T-helper 2 cell treated with Interferon-gamma antibody and Interleukin-4, amounts not matched to agents 100 ng/mL and 5 ng/mL, for 36 hours (primary cell): Measurements from ENCODE around the gene SDF2L1. TPM values are rescaled to one million over a fixed set of nuclear protein-coding genes. Genes with fewer than 3 reads are reported as not detected.
"Not testable (repeated sequence)": the region's sequence is repeated elsewhere in the genome, so short reads cannot be mapped to it uniquely, and the experiment has no call there.

Experiments
- intact Hi-C: fragments of 100-400 bp; cut with micrococcal nuclease; formaldehyde crosslinking; loops from one replicate; pipeline ENCODE4 v1.15.1; 2023
- total RNA-seq: library from RNA; stranded (reverse); gene quantifications from 2 replicates; pipeline ENCODE4 v1.2.3, GENCODE V29; 2022

SDF2L1 gene
- total RNA-seq, 1 donor from 2014 or later, result 109 TPM

DNA sequence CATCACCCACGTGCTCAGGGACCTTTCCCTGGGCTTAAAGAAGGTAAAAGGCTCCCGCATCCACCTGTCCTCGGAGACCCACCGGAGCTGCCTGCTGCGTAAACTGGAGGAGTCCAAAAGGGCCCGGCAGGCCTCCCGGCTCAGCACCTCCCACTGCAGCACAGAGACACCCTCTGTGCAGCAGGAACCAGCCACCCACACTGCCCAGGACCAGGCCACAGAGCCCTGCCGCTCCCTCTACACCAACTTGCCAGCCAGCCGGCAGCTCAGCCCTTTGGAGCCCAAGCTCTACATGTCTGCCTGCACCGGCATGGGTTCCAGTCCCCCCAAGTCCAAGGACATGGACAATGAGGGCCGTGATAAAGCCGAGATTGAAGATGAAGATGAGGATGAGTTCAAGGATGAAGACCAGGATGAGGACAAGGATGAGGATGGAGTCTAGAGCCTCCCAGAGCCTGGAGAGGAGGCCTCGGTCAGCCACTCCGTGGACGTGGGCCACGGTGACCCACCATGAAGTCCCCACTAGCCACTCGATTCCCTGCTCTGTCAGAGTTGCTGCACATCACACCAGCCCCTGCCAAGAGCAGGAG is 5.4 kb upstream of the SDF2L1 start:
- intact Hi-C loops, result no loop called here

DNA sequence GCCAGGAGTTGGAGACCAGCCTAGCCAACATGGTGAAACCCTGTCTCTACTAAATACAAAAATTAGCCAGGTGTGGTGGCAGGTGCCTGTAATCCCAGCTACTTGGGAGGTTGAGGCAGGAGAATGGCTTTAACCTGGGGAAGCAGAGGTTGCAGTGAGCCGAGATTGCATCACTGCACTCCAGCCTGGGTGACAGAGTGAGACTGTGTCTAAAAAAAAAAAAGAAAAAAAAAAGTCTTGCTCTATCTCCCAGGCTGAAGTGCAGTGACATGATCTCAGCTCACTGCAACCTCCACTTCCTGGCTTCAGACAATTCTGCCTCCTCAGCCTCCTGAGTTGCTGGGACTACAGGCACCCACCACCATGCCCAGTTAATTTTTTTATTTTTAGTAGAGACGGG is 4.7 kb upstream of the SDF2L1 start:
- intact Hi-C loops, result not testable (repeated sequence)

DNA sequence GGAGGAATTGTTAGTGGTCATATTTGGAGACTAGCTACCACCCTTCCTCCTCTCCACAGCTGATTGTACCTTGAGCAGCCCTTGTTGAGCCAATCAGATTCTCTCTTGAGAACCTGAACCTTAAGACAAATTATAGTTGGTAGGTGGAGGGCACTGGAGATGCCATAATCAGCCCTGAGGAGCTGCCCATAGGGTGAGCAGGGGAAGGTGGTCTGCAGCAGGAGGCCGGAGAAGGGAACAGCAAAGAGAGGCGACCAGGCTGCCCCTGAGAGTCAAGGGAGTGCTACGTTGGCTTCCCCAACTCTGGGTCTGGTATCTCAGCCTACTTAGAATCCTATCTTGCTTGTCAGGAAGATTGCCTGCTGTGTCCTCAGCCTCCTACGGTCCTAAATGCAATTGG is 2.7 kb upstream of the SDF2L1 start:
- intact Hi-C loops, result no loop called here

DNA sequence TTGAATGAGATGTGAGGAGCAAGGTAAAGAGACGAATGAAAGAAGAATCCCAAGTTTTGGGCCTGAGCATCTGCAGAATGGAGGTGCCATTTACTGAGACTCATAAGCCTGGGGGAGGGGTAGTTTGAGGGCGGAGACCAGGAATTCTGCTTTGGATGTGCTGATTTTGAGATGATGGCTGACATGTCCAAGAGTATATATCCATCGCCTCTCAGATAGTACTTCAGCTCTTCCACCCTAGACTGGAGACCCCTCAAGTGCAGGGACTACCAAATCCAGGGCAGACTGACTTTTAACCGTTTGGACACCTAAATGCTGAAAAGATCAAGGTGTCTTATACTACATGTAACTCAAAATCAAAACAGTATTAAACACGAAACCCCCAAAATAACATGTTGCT is 1.3 kb upstream of the SDF2L1 start:
- intact Hi-C loops, result loop anchor here (5.0 to 10.0 kb wide), 2 partner anchors 96 to 636 kb away; partner anchors contain the start of genes THAP7 and YPEL1

DNA sequence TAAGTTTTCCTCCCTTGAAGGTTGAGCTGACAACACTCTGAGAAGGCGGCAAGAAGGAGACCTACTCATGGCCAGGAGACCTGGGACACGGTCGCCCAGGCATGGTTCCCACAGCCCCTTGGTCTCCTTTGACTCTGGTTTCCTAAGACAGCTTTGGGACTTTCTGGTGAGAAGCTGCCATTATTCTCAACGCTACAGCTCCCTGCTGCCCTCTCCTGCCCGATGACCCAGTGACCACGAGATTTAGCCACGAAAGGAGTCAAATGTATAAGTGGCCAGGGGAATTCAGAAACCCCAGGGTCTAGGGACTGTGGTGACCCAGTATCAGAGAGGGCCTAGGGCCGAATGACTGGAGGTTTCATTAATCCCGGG is 699 bp upstream of the SDF2L1 start:
- intact Hi-C loops, result loop anchor here (5.0 to 10.0 kb wide), 2 partner anchors 96 to 637 kb away; partner anchors contain the start of genes THAP7 and YPEL1

DNA sequence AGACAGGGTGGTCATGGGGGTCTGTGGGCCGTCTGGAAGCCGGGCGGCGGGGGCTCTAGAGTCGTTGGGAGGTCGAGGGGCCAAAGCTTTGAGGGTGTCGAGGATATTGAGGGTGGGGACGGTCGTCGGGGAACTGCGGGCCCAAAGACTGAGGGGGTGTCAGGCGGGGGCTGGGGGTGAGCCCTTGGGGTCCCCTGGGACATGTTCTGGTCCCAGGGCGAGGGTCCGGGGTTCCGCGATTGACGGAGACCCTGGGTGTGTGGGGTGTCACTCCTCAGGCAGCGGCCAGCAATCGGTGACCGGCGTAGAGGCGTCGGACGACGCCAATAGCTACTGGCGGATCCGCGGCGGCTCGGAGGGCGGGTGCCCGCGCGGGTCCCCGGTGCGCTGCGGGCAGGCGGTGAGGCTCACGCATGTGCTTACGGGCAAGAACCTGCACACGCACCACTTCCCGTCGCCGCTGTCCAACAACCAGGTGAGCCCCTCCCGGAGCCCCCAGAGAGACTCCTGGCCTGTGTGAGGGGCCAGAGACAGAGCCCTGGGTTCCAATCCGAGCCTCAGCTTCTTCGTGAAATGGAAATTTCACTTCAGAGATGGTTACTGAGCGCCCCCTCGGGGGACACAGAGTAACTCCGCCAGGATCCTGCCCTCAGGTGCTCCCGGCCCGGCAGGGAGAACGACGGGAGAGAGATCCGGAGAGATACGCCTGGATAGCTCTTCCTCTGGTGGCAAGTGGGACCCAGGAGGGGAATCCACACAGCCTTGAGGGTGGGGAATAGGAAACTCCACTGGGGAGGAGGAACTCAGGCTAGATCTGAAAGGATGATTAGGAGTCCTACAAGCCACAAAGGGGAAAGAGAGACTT is 714 bp downstream of the SDF2L1 start:
- intact Hi-C loops, result loop anchor here (1.0 to 10.0 kb wide), 5 partner anchors 8 to 638 kb away; partner anchors contain the start of genes THAP7, YDJC and YPEL1

DNA sequence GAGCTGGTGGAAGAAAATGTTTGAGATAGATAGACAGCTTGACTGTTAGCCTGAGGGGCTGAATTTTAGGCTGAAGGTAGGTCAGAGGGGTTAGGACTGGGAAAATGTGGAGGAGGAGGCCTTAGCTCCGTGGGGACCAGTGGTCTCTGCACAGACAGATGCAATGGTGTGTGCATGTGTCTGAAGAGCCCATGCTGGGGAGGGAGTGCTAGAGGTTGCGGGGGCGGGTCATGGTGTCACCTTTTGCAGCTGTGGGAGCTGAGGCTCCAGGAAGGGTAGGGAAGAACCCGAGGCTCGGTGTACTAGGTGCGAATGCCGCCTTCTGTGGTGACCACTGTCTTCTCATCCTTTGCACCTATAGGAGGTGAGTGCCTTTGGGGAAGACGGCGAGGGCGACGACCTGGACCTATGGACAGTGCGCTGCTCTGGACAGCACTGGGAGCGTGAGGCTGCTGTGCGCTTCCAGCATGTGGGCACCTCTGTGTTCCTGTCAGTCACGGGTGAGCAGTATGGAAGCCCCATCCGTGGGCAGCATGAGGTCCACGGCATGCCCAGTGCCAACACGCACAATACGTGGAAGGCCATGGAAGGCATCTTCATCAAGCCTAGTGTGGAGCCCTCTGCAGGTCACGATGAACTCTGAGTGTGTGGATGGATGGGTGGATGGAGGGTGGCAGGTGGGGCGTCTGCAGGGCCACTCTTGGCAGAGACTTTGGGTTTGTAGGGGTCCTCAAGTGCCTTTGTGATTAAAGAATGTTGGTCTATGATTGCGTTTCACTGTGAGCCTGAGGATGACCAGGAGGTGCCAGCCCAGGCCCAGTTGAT is 1.6 kb downstream of the SDF2L1 start:
- intact Hi-C loops, result loop anchor here (2.0 to 10.0 kb wide), 3 partner anchors 75 to 639 kb away; partner anchors contain the start of genes THAP7 and YPEL1

DNA sequence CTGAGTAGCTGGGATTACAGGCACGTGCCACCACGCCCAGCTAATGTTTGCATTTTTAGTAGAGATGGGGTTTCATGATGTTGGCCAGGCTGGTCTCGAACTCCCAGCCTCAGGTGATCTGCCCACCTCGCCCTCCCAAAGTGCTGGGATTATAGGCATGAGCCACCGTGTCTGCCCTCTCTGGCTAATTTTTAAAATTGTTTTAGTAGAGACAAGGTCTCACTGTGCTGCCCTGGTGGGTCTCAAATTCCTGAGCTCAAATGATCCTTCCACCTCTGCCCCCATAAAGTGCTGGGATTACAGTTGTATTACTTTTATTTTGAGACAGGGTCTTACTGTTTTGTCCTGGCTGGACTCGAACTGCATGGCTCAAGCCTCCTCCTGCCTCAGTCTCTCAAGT is 3.4 kb downstream of the SDF2L1 start:
- intact Hi-C loops, result loop anchor here (10.0 kb wide), 1 partner anchor 641 kb away; the partner anchor contains the start of gene THAP7

DNA sequence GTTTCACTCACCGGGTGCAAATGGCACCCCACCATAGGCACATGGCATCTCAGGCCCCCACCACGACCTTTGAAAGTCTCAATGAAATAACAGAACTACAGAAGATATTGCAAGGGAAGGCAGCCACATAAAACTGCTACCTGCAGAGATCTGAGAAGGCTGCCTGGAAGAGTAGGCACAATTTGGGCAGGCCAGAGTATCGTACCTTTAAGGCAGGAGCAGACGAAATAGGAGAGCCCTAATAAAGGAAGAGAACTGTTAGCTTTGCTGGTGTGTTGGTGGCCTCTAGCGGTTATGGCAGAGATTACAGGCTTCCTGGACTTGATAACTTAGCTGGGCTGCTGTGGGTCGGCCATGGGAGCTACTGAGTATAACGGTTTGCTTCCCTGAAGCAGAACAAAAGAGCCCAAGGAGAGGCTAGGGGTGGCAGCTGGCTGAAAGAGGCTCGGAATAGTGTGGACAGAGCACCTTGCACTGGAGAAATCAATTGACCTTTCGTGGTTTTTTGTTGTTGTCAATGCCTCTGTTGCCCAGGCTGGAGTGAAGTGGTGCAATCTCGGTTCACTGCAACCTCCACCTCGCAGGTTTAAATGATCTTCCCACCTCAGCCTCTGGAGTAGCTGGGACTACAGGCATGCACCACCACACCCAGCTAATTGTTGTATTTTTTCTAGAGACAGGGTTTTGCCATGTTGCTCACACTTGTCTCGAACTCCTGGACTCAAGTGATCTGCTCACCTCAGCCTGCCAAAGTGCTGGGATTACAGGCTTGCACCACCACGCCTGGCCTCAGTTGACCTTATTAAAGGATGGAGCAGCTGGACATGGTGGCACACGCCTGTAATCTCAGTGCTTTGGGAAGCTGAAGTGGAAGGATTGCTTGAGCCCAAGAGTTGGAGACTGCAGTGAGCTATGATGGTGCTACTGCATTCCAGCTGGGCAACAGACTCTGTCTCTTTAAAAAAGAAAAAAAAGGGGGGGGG is 4.8 kb downstream of the SDF2L1 start:
- intact Hi-C loops, result loop anchor here (10.0 kb wide), 1 partner anchor 642 kb away; the partner anchor contains the start of gene THAP7

DNA sequence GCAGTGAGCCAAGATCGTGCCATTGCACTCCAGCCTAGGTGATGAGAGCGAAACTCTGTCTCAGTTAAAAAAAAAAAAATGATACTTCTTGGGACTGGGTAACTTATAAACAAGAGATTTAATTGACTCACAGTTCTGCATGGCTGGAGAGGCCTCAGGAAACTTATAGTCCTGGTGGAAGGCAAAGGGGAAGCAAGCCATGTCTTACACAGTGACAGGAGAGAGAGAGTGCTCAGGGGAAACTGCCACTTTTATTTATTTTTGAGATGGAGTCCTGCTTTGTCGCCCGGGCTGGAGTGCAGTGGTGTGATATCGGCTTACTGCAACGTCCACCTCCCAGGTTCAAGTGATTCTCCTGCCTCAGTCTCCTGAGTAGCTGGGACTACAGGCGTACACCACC is 8.2 kb downstream of the SDF2L1 start:
- intact Hi-C loops, result no loop called here

DNA sequence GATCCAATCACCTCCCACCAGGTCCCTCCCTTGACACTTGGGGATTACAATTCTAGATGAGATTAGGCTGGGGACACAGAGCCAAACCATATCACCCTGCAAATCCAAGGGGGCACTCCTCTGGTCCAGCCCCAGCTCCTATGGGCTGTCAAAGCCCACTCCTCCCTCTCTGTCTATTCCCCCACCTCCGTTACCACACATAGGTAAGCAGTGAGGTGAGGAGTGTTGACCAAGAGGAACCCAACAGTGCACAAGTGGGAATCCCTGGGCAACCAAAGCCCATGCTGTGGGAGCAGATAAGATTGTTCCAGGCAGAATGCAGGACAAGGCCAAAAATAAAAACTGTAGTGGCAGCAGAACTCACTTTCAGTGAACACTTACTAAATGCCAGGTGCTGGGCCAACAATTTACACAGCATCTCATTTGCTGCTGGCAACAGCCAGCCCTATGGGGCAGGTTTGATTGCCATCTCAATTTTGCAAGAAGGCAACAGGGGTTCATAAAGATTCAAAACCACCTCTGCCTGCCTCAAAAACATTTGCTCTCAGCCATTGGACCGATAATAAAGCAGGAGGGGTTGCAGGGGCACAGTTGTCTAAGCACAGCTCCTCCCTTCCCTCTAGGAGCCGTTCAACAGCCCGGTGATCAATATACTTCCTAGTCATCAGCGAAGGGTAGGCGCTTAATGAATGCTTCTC is 8.9 kb downstream of the SDF2L1 start:
- intact Hi-C loops, result loop anchor here (1.0 kb wide), 1 partner anchor 9 kb away; the partner anchor contains the start of gene SDF2L1

DNA sequence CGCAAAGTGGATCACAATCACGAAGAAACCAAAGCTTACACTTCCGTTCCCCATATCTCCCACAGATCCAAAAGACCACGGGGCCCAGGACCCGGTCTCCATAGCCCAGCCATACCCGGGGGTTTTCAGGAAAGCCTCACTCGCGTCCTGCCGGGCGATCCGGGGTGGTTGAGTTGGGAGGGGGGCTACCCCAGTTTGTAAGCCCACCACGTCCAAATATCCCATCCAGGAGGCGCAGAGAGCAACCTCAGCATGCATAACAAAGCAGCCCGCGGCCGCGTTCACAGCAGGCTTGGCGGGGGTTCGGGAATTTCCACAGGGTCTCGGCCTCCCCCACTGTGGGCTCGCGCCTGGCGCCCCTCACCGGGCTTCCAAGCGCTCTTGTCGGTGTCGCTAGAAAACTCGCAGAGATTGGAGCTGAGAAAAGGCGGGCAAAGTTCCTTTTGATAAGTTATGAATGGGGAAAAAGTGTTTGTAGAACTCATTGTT is 9.5 kb downstream of the SDF2L1 start:
- intact Hi-C loops, result loop anchor here (1.0 kb wide), 1 partner anchor 9 kb away; the partner anchor contains the start of gene SDF2L1

DNA sequence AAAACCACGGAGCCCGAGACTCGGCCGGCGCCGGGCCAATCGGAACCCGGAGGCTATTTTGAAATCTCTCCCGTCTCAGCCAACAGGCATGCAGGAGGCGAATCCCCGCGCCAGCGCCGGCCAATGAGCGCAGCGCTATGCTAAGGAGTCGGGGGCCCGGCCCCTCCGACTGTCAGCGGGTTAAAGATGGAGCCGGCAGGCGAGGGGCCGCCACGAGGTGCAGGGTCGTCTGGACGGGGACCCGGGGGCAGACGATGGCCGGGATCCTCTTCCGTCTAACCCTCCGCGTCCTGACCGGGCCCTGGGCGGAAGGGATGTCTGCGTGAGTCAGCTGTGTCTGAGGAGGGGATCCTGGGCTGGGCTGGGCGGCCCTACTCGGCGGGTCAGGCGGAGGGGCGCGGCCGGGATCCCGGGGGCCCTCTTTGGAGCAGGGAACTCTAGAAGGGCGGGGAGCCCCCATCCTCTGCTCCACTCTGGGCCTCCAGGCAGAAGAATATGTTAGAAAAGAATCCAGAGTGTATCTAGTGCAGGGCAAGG is 10.0 kb downstream of the SDF2L1 start:
- intact Hi-C loops, result no loop called here

DNA sequence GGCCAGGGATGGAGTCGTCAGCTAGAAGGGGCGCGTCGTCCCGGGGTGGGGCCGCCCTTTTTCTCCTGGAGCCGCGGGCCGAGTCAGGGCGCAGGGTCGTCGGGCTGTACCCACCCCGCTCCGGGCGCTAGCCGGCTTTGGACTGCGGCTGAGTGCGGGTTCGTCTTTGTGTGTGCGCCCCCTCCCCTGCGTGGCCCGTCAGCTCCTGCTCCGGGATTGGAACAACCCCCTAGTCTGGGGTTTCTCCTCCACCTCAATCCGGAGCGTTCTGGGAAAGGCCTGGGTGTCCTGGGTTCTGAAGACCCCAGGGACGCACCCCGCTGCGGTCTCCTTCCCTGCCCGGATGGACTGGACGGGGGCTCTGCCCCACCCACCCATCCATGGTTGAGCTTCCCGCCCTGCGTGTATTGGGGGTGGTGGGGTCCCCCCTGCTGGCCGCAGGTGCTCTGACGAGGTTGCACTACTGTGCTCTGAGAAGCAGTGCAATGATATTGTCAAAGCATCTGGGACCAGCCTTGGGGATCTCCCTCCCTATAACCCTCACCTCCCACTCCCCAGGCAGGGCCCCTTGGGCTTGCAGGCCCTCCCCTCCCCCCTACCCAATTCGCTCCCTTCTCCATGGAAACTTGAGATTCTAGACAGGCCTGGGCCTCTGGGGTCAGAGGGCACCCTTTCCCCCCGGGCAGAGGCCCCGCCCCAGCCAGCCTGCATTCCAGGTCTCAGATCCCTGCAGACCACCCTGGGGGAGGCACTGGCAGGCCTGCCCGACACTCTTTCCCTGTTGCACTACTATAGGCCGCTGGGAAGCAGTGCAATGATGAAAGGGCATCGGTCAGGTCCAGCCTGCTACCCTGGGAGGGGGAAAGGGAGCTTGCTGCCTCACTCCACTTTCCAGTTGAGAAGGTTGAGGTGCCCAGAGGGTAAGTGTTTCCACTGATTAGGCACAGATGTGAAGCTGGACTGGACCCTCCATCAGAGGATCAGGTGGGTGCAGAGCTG is 10.7 kb downstream of the SDF2L1 start:
- intact Hi-C loops, result no loop called here

DNA sequence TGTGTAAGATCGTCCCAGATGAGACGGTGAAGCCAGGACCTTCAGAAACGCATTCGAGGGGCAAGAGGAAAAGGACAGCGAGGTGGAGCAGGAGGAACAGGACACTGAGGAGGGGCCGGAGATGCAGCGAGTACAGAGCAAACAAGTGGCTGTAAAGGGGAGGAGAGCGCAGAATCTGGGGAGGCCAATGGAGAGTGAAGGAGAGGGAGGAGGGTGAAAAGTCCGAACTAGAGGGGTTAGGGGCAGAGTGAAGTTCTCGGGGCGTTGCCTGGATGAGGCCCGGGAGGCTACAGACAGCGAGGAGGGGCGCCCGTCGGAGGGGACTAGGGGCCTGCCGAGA is 14.9 kb downstream of the SDF2L1 start:
- intact Hi-C loops, result loop anchor here (1.0 kb wide), 2 partner anchors 9 to 78 kb away; partner anchors contain the start of genes PPIL2 and YPEL1

DNA sequence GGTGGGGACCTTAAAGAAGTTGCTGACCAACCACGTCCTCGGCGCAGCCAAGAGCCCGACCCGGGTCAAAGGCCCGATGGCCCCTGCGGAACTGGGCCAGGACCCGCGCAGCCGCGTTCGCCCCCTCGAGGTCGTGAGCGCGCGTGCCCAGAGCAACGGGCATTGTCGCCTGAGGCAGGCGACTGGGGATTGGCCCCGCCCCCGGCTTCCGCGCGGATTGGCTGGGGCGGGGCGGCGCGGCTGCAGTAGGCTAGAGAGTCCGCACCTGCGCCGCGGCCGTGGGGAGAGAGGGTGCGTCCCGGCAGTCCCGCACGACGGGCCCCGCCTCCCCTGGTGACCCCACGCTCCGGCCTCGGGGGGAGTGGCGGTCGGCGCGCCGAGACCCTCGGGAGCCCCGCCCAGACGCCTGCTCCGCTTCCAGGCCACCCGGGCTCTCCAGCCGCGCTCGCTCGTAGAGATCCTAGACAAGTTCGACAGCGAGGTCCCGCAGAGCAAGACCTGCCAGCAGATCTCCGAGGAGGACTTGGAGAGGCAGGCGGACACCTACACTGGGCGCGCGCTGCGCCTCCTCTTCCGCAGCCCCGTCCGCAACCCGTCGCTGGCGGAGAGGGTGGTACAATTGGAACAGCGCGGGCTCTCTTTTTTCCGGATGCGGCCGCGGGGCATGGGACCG is 15.4 kb downstream of the SDF2L1 start:
- intact Hi-C loops, result loop anchor here (1.0 kb wide), 2 partner anchors 9 to 78 kb away; partner anchors contain the start of genes PPIL2 and YPEL1

DNA sequence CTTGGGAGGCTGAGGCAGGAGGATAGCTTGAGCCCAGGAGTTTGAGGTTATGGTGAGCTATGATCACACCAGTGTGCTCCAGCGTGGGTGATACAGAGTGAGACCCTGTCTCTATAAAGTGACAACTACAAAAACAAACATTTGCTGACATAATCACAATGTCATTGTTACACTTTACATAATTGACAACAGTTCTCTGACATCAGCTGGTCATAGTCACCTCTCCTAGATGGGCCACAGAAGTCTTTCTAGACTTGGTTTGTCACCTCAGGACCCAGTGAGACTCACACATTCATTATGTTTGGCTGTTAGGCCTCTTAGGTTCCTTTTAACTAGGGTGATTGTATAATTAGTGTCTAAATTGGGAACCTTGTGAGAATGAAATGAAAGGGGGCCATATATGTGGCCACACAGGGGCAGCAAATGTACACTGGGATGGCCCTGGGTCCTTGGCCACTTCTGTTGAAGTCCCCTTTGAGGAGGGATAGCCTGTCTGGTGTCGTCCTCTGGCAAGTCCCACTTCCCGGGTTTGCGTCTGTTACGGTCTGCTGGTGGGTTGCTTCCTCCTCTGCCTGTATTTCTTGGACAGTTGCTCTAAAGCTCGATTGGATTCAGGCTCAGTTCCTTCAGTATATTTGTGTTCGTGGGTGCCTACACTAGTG is 17.9 kb downstream of the SDF2L1 start:
- intact Hi-C loops, result no loop called here
